Left ventricle myocardium inferior (tissue), 1 donor: ENCODE measurements around the gene STRA6. TPM values are rescaled to one million over a fixed set of nuclear protein-coding genes. Genes with fewer than 3 reads are reported as not detected.
A peak's percentile ranks its signal among the peaks of the same experiment; 100 is the strongest.

Experiments
- DNase-seq: peaks from one replicate; pipeline ENCODE4 v3.0.0-alpha.2; 2020
- H3K27ac ChIP-seq: fragments of 200-600 bp; replicated peaks from 2 replicates; pipeline ENCODE4 v1.8.0; 2021
- H3K27me3 ChIP-seq: fragments of 200-600 bp; 2 replicates; pipeline ENCODE4 v1.8.0; 2021; ENCODE audit warnings: low read depth
- H3K36me3 ChIP-seq: fragments of 200-600 bp; 2 replicates; pipeline ENCODE4 v1.8.0; 2021
- H3K4me1 ChIP-seq: fragments of 200-600 bp; 2 replicates; pipeline ENCODE4 v1.8.0; 2021
- H3K4me3 ChIP-seq: fragments of 200-600 bp; 2 replicates; pipeline ENCODE4 v1.8.0; 2021; ENCODE audit warnings: mild to moderate bottlenecking, moderate library complexity
- H3K9me3 ChIP-seq: fragments of 200-600 bp; replicated peaks from 2 replicates; pipeline ENCODE4 v1.8.0; 2021
- intact Hi-C: fragments of 100-400 bp; cut with micrococcal nuclease; formaldehyde crosslinking; loops from one replicate; pipeline ENCODE4 v1.11.0; 2022
- total RNA-seq: library from RNA; stranded (reverse); fragmentation: NEBNext Ultra II Directional; extraction: Animal tissue kit (Norgen Biotek cat#: 25700); gene quantifications from one replicate; pipeline ENCODE4 v1.2.1, GENCODE V29; 2021
- TF ChIP-seq, protein P1 (sequence below): fragments of 200-600 bp; IDR thresholded peaks from 2 replicates; pipeline ENCODE4 v1.8.0; 2021; ENCODE audit warnings: antibody characterized with exemption, mild to moderate bottlenecking, borderline replicate concordance
- donor health status: DM: no; HTN: yes; CAD: no; lungs with severe emphysema.

The STRA6 gene
- total RNA-seq, 1 donor from 2014 or later, result not detected

DNA sequence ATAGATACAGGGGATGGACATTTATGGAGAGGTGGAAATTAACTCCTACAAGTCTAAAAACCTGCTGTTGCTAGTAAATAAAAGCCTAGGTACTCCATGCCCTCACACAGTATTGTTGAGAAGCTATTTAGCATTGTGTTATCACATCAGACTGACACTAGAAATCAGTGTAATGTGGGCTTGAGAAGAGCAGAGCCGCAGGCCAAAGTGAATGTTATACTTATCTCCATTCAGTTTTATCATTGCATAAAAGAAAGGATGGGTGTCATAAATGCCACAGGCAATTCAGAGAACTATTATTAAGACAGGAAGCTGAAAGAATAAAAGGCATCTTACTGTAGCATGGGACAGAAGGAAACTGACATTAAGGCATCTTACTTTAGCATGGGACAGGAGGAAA, 42.8 kb downstream of the STRA6 start:
- Histone ChIP-seq H3K27me3 (no peaks in the 10 kb centered on the region), H3K9me3 (no peaks in the 10 kb centered on the region), H3K27ac (peak overlapping the region; percentile 11), H3K4me3 (no peak overlapping the region), H3K36me3 (no peaks in the 10 kb centered on the region), H3K4me1 (peaks cover 45% of the 10 kb centered on the region)
- intact Hi-C loops, result no loop called here
- DNase-seq, result no peak
- TF ChIP-seq, protein P1, sequence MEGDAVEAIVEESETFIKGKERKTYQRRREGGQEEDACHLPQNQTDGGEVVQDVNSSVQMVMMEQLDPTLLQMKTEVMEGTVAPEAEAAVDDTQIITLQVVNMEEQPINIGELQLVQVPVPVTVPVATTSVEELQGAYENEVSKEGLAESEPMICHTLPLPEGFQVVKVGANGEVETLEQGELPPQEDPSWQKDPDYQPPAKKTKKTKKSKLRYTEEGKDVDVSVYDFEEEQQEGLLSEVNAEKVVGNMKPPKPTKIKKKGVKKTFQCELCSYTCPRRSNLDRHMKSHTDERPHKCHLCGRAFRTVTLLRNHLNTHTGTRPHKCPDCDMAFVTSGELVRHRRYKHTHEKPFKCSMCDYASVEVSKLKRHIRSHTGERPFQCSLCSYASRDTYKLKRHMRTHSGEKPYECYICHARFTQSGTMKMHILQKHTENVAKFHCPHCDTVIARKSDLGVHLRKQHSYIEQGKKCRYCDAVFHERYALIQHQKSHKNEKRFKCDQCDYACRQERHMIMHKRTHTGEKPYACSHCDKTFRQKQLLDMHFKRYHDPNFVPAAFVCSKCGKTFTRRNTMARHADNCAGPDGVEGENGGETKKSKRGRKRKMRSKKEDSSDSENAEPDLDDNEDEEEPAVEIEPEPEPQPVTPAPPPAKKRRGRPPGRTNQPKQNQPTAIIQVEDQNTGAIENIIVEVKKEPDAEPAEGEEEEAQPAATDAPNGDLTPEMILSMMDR, result no peak

DNA sequence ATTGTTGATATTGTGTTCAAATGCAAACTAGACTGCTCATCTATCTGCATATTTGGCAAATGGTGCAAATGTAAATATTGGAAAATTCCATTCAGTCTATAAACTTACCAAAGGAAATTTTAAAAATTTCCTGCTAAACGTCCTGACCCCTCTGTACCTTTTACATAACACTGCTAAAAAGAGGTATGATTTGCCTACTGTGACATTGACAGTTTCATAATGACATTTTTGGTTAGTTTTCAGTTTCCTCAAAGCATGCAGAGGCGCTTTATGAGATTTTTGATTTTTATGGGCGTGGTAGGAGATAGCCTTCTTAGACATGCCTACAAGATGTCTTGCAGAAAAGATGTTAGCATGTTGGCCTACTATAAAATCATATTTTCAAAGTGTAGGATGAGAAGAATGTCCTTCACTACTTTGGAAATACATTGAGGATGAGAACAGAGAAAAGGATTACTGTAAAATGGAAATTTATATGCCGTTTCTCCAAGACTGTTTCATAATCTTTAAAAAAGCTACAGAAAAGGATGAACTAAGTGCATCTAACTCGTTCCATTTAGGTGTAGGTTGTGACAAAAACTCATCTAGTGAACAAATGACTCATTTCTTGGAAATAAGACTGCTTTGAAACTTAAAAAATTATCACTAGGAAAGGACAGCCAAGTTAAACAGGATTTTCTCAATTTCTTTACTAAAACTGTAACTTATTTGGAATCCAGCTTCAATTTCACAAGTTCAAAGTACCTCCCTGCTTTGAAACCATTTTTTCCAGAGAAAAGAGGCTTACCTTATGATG, 43.5 kb downstream of the STRA6 start:
- no peak overlapping the region for H3K4me3 ChIP-seq
- intact Hi-C loops, result no loop called here
- no peak for DNase-seq
- H3K4me1 ChIP-seq, result peaks cover 45% of the 10 kb centered on the region
- peak overlapping the region; percentile 11 for H3K27ac ChIP-seq
- H3K9me3 ChIP-seq, result no peaks in the 10 kb centered on the region
- H3K27me3 ChIP-seq, result no peaks in the 10 kb centered on the region
- no peaks in the 10 kb centered on the region for H3K36me3 ChIP-seq
- TF ChIP-seq, protein P1, result no peak

DNA sequence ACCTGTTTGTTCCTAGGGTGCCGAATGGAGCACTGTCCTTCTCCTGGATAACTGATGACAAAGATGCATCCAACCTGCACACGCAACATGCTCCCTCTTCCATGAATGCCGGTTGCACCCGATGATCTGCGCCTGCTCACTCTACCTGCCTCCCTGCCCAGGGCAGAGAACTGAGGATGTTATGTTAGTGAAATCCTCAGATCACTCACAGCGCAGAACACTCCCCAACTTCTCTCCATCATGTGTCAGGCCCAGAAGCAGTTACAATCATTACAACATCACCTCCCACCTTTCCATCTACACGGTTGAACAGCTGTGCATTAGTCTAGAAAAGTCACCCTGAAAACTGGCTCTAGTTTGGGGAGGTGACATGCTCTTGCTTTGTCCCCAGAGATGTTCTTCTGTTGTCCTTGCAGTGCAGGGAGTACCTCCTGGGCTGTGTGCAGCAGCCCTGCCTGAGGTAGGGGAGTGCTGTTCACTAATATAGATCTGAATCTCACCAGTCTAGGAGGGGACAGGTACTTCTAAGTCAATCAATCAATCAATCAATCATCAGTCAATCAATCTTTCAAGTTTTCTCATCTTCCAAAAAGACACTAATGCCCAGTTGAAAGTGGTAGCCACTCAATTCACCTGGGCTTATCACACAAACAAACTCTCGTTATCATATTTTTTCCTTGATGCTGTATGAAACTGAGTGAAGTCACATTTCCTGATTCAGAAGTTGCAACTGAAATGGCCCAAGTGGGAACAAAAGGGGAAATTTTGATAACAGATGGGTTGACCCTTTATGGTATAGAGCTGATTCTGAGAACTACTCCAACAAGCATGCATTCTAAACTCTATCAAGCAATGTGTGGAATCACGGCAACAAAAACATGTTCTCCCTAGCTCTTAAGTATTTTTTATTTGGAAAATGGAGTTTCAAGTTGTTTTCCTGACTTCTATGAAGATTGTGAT, 44.4 kb downstream of the STRA6 start:
- intact Hi-C loops, result no loop called here
- no peak overlapping the region for H3K4me3 ChIP-seq
- no peaks in the 10 kb centered on the region for H3K36me3 ChIP-seq
- DNase-seq, result no peak
- H3K27me3 ChIP-seq, result no peaks in the 10 kb centered on the region
- TF ChIP-seq, protein P1, result no peak
- peaks cover 45% of the 10 kb centered on the region for H3K4me1 ChIP-seq
- H3K9me3 ChIP-seq, result no peaks in the 10 kb centered on the region
- peak overlapping the region; percentile 69 for H3K27ac ChIP-seq

DNA sequence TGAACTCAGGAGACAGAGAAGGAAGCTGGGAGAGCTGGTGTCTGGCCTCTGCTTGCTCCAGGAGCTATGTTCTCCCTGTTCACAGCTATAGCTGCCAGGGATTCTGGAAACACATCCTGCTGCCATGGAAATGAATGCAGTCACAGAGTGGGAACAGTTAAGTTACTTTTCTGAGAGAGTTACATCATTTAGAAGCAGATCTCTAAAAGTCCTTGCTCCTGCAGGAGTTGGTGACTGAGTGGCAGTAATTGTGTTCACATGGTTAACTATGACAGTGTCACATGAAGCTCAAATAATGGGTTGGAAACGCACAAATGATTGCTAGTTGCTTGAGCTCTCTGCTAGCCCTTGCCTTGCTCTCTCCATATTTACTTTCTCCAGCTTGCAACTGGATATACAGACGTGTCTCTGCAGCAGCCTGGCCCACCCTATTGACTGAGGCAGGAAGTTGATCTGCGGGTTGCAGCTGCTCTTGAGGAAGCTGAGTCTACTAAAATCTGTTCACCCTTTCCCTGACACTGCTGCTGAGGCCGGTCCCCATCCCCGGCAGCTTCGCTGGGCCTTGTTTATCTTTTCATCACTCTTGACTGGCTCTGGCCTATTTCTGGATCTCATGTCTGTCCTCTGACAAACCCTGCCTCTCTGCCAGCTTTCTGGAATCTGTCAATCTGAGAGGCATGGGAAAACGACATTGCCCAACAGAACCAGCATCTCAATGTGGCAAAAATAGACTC, 45.7 kb downstream of the STRA6 start:
- DNase-seq, result no peak

More for the DNA sequence above, 45.7 kb downstream of the STRA6 start:
- Histone ChIP-seq H3K4me1 (peaks cover 45% of the 10 kb centered on the region), H3K27ac (peak overlapping the region; percentile 69), H3K36me3 (no peaks in the 10 kb centered on the region), H3K4me3 (no peak overlapping the region), H3K27me3 (no peaks in the 10 kb centered on the region), H3K9me3 (no peaks in the 10 kb centered on the region)
- intact Hi-C loops, result no loop called here
- TF ChIP-seq, protein P1, result no peak
